Stimulated activated CD8-positive, alpha-beta memory T cell treated with anti-CD3 and anti-CD28 coated beads, Interleukin-2, amount 100 ng/mL, for 1 hour (primary cell): ENCODE data around the gene F10.
"Not testable (repeated sequence)": the region's sequence is repeated elsewhere in the genome, so short reads cannot be mapped to it uniquely, and the experiment has no call there.

Experiments
- DNase-seq, 2 donors: peaks; one replicate each; pipeline ENCODE4 v3.0.0-alpha.2; 2020; ENCODE audit warnings: low read depth in 2 of 2

Gene F10

DNA sequence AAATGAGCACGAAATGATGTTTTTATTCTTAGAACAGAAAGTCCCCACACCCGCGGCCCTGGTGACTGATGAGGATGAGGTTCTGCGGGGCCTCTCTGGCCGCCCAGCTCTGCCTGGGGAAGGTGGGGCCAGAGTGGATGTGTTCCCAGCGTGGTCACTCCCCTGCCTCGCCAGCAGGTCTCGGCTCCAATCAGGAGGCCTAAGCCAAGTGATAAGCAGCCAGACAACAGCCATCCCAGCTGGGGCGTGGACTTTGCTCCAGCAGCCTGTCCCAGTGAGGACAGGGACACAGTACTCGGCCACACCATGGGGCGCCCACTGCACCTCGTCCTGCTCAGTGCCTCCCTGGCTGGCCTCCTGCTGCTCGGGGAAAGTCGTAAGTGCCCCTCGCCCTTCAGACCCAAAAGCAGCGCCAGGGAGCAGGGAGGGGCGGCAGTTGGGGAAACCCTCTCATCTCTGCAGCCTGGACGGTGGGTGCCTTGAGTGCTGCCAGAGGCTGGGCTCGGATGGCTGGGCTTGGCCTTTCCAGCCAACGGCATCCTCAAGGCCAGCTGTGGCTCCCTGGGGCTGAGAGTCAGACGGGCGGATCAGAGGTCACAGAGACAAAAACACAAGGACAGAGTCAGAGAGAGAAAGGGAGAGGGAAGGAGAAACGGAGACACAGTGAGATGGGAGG lies at the start of gene F10:
Gene F10 (plus strand): TSS at position 250 of the 676 bp plus-strand sequence. CDS start 57 bp downstream, at position 307.
- no peak for DNase-seq

- DNase-seq: no peak
Measured at GRCh38 chr13:113073942-113074341, 48.7 kb upstream of the F10 start.

DNA sequence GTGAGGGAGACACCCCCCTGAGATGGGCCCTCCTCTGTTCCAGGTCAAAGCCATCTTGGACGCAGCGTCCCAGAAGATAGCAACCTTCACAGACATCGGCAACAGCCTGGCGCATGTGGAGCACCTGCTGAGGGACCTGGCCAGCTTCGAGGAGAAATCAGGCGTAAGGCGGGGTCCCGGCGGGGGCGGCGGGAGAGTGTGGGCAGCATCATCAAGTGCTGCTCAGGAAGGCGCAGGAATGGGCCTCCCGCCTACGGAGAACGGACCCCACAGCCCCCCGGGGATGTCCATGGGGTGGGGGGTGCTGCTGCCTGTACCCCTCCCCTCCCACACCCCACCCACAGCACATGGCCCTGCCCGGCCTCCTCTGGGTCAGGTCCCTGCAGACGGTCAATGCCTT lies 48.2 kb upstream of the F10 start:
- DNase-seq: no peak

DNA sequence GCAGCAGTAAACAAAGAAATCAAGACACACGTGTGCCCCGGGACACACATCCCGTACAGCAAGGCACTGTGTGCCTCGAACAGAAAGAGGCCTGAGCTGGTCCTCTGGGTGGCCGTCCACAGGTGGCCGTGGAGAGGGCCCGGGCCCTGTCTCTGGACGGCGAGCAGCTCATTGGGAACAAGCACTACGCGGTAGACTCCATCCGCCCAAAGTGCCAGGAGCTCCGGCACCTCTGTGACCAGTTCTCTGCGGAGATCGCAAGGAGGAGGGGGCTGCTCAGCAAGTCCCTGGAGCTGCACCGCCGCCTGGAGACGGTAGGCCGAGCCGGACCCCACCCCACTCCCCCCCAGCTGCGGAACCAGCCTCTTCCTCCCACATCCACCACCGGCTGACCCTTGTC lies 47.7 kb upstream of the F10 start:
- no peak for DNase-seq

DNA sequence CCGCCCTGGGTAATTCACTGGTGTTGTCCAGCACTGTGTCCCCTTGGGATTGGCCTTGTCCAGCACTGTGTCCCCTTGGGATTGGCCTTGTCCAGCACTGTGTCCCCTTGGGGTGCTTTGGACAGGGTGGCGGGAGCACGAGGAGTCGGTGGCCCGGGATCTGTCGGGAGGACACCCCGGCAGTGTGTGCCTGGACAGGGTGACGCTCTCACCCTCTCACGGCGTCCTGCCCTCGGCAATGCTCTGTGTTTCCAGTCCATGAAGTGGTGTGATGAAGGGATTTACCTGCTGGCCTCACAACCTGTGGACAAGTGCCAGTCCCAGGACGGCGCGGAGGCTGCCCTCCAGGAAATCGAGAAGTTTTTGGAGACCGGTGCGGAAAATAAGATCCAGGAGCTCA lies 46.9 kb upstream of the F10 start:
- no peak for DNase-seq

DNA sequence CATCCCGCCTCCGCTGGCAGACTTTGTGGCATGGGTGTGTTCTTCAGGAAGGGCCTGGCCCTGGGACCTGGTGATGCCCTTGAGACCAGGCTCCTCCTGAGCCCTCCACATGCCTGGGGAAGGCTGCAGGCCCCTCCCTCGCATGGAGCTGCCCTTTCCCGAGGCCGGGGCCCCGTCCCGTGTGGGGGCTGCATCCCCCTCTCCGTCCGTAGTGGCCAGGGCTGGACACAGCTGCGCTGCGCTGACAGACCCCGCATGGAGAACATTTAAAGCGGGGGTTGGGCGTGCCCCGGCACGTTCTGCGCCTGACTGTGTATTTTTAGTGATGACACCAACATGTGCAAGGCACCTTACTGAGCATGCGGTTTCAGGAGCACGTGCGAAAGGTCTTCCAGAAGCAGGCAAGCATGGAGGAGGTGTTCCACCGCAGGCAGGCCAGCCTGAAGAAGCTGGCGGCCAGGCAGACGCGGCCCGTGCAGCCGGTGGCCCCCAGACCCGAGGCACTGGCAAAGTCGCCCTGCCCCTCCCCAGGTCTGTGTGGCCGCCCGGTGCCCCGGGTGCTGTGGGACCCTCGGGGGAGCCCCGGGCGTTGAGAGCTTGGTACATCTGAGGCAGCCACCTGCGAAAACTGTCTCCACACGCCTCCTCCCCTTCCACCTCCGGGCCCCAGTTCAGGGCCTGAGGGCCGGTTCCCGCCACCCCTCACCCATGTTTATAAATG lies 45.8 kb upstream of the F10 start:
- DNase-seq: no peak

DNA sequence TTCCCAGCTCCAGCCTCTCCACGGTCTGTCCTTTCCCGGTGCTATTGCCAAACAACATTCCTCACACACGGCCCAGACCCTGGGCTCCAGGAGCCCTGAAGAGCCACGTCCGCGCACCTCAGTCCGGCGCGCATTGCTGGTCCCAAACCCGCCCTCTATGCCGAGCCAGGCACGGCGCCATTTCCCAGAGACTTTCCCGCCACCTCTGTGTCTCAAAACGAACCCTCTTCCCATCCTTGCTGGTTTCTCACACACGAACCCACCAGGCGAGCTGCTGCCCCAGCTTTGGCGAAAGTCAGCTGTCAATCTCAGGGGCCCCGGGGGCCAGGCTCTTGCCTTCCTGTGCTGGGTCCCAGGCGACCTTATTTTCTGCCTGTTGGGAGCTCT lies 45.0 kb upstream of the F10 start:
- DNase-seq: no peak

DNA sequence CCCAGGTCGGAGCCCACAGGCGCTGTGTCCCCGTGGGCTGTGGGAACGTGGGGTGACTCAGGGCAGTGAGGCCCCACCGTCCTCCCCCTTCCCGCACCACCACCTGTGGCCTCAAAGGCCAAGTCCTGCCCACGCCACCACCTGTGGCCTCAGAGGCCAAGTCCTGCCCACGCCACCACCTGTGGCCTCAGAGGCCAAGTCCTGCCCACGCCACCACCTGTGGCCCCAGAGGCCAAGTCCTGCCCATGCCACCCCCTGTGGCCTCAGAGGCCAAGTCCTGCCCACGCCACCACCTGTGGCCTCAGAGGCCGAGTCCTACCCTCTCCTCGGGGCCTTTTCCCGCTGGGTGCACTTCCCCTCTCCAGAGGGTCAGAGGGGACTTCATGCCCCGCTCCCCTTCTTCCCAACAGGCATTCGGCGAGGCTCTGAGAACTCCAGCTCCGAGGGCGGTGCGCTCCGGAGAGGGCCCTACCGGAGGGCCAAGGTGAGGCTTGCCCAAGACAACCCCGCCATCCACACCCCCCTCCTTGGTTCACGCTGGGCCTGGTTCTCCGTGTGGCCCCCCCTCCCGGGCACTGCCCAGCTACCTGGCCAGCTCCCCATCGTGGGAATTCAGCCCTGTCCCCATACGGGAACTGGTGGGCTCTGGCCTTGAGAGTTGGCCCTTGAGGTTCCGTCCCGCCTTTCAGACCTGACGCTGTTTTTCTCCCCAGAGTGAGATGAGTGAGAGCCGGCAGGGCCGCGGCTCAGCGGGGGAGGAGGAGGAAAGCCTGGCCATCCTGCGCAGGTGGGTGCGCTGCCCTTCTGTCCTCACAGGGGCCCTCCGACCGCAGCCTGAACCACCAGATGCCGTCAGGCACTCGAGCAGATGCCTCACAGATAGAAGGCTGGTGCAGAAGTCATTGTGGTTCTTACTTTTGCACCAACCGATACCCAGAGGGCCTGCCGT lies 44.4 kb upstream of the F10 start:
- DNase-seq: no peak

GRCh38 chr13:113078902-113079780 lies 43.5 kb upstream of the F10 start:
- no peak for DNase-seq

DNA sequence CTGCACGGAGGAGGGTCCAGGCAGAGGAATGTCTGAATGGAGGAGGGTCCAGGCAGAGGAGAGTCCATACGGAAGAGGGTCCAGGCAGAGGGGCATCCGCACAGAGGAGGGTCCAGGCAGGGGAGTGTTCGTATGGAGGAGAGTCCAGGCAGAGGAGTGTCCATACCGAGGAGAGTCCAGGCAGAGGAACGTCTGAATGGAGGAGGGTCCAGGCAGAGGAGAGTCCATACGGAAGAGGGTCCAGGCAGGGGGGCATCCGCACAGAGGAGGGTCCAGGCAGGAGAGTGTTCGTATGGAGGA lies 42.9 kb upstream of the F10 start:
- DNase-seq: not testable (repeated sequence)

- no peak for DNase-seq
Measured at GRCh38 chr13:113080361-113080831, 42.2 kb upstream of the F10 start.

- DNase-seq: no peak
Measured at GRCh38 chr13:113080901-113081521, 41.6 kb upstream of the F10 start.

- DNase-seq: no peak
Measured at GRCh38 chr13:113082198-113083021, 40.2 kb upstream of the F10 start.

- no peak for DNase-seq
Measured at GRCh38 chr13:113083022-113083373, 39.6 kb upstream of the F10 start.

DNA sequence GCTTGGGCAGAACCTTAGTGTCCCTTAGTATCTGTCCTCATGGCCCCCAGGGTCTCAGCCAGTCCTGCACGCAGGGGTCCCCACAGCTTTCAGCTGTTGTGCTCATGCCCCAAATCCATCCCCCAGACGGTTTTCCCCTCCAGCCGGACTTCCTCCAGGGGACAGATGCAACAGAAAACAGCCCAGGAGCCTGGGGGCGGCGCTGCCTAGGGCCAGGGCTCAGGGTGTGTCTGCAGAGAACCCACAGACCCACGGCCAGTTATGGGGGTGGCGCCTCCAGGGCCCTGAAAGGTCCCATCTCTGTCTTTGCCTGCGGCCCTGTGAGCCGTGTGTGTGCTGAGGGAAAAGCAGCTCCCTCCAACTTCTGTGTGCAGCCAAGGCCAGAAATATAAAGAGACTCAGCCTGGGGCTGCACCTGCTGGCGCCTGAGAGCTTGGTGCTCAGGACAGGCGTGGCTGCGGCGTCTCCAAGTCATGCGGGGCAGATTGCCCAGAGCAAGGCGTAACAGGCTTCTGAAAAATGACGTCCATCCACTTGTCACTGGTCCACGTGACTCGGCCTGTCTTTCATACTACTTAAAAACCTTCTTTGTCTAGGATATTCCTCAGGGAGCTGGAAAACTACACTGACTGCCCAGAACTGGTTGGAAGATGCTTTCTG lies 39.1 kb upstream of the F10 start:
- no peak for DNase-seq

DNA sequence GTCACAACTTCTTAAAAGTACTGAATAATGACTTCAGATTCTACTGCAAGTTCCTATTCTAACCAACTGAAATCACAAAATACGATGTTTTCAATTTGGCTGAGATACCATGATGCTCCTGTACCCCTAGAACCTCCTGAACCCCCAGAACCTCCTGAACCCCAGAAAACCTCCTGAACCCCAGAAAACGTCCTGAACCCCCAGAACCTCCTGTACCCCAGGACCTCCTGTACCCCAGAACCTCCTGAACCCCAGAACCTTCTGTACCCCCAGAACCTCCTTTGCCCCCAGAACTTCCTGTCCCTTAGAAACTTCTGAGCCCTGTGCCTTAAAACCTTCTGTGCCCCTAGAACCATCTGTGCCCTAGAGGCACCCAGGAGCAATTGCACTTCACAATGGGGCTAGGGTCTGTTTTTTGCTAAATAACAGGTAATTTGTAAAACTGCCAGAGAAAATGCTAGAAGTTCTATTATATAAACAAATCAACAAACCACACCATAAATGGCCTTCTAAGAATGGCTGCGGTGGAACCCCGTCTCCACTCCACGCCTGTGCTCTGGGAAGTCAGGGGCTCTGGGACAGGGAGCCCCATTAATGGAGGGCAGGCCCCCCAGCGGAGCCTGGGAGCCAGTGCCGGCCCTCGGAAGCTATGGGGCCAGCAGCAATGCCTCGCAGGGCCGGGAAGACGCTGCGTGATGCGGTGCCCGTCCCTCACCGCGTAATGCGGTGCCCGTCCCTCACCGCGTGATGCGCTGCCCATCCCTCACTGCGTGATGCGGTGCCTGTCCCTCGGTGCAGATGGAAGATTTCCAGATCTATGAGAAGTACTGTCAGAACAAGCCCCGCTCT lies 38.3 kb upstream of the F10 start:
- no peak for DNase-seq

DNA sequence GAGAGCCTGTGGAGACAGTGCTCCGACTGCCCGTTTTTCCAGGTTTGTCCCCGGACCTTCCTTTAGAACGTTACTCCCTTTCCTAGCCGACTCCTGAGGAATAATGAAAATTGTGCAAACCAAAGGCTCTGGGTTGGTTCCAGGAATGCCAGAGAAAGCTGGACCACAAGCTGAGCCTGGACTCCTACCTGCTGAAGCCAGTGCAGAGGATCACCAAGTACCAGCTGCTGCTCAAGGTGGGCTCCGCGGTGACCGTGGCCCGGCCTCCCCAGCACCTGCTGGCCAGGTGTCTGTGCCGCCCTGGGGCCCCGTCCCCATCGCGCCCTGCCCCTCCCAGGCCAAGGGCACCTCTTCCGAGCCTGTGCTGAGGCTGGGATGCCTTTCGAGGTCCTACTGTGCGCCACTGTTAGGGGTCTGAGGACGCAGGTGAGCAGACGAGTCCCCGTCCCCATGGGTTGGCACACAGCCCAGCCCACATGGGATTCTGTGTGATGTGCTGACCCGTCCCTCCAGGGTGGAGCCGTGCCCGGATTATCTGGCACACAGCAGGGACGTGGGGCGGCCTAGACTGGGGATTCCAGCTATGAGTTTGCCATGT lies 37.6 kb upstream of the F10 start:
- DNase-seq: no peak

DNA sequence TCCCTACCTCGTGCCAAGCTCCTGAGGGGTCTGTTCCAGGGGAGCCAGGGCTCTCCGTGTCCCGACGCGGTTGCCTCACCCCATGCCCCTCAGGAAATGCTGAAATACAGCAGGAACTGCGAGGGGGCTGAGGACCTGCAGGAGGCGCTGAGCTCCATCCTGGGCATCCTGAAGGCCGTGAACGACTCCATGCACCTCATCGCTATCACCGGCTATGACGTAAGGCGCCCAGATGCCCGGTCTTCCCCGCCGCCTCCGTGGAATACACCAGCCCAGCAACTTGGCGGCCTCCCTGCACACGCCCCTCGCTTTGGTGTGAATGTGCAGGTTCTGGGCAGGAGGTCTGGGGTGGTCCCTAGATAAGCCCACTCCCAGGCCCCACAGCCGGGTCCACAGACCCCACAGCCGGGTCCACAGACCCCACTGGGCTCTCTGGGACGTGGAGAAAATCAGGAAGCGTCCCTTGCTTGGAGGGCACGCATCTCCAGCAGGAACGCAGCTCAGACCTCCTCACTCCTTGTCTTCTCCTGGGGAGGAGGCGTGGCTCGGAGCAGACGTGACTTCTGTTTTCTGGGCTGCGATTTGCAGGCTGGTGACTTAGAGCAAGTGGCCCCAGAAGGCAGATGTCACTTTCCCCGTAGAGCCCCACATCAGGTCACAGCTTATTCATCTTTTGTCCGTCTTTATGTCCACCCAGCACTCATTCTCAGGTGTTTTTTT lies 36.4 kb upstream of the F10 start:
- DNase-seq: no peak
